Keratinocyte (primary cell): ENCODE results near the gene LARGE1.

Experiments used
- CTCF ChIP-seq, 3 experiments: IDR thresholded peaks in 1 of 3; conservative IDR thresholded peaks in 1 of 3; optimal IDR thresholded peaks in 1 of 3; 2 replicates in 2 of 3; 3 replicates in 1 of 3; pipeline versions ENCODE3 to v1.5.1; 2011; ENCODE audit warnings: low read length in 3 of 3, mild to moderate bottlenecking in 3 of 3, moderate library complexity in 2 of 3, control low read depth in 1 of 3, inconsistent platforms in 1 of 3; ENCODE audit not compliant: insufficient read depth in 2 of 3; ENCODE audit errors: extremely low read depth in 1 of 3
- EZH2 ChIP-seq: IDR thresholded peaks from one replicate; pipeline ENCODE4 v1.6.1; 2012; ENCODE audit warnings: inconsistent platforms, mild to moderate bottlenecking, low read length, moderate library complexity

GRCh38 chr22:33400061-33400840 is 520.0 kb downstream of the LARGE1 start:
- TF ChIP-seq CTCF (optimal IDR thresholded peaks at IDR 0.05 in 1 of 3, IDR thresholded peaks at IDR 0.05 in 1 of 3, conservative IDR thresholded peaks at IDR 0.05 in 1 of 3; ENCODE audit: extremely low read depth in 1 of 3, insufficient read depth in 2 of 3, low read length in 3 of 3) (no peak), EZH2 (no peak)
